ENCODE measurements around the gene C1orf21. TPM values are rescaled to one million over a fixed set of nuclear protein-coding genes. Genes with fewer than 3 reads are reported as not detected.

The C1orf21 gene
- polyA plus RNA-seq, 6 donors from 2014 or later: 0.08 to 1.9 (median 0.16) TPM; not detected in 1

GRCh38 chr1:184536246-184536985, 149.6 kb downstream of the C1orf21 start:
- Mint-ChIP-seq H3K27ac (peak overlapping the region in 1 of 6 donors; percentile 34), H3K4me1 (peaks cover 14 to 27% (median 16%) of the 10 kb centered on the region in 3 donors), H3K4me3 (peak overlapping the region in 1 of 8 donors; percentile 9), H3K27me3 (no peaks in the 10 kb centered on the region), H3K36me3 (no peaks in the 10 kb centered on the region), H3K9me3 (peaks cover 5 to 35% (median 13%) of the 10 kb centered on the region in 7 donors)
- no peak for ATAC-seq (ENCODE audit: low read depth in 2 of 2)
- no peak for DNase-seq

GRCh38 chr1:184539580-184539979, 152.8 kb downstream of the C1orf21 start:
- no peaks in the 10 kb centered on the region for H3K36me3 Mint-ChIP-seq
- H3K9me3 Mint-ChIP-seq: peaks cover 3 to 29% (median 10%) of the 10 kb centered on the region in 7 donors
- DNase-seq (no peak), ATAC-seq (ENCODE audit: low read depth in 2 of 2) (no peak)
- no peaks in the 10 kb centered on the region for H3K27me3 Mint-ChIP-seq
- no peak overlapping the region for H3K4me3 Mint-ChIP-seq
- H3K4me1 Mint-ChIP-seq: peaks cover 2 to 5% (median 4%) of the 10 kb centered on the region in 3 donors
- no peak overlapping the region for H3K27ac Mint-ChIP-seq

- Mint-ChIP-seq H3K36me3 (no peaks in the 10 kb centered on the region), H3K27ac (no peak overlapping the region), H3K4me1 (no peaks in the 10 kb centered on the region), H3K27me3 (no peaks in the 10 kb centered on the region), H3K4me3 (no peak overlapping the region), H3K9me3 (peaks cover 0 to 21% (median 5%) of the 10 kb centered on the region in 7 donors)
- no peak for DNase-seq
- no peak for ATAC-seq (ENCODE audit: low read depth in 2 of 2)
Observed at GRCh38 chr1:184541537-184542152, 154.8 kb downstream of the C1orf21 start.

- DNase-seq (no peak), ATAC-seq (ENCODE audit: low read depth in 2 of 2) (no peak)
- Mint-ChIP-seq H3K36me3 (no peaks in the 10 kb centered on the region), H3K9me3 (peaks cover 0 to 21% (median 4%) of the 10 kb centered on the region in 7 donors), H3K4me3 (no peak overlapping the region), H3K27ac (no peak overlapping the region), H3K4me1 (no peaks in the 10 kb centered on the region), H3K27me3 (no peaks in the 10 kb centered on the region)
Observed at GRCh38 chr1:184542291-184542690, 155.5 kb downstream of the C1orf21 start.

GRCh38 chr1:184545601-184546000, 158.8 kb downstream of the C1orf21 start:
- Mint-ChIP-seq H3K27ac (no peak overlapping the region), H3K4me3 (peak overlapping the region in 1 of 8 donors; percentile 9), H3K27me3 (no peaks in the 10 kb centered on the region), H3K4me1 (peaks cover 0 to 9% (median 8%) of the 10 kb centered on the region in 3 donors), H3K9me3 (no peaks in the 10 kb centered on the region), H3K36me3 (no peaks in the 10 kb centered on the region)
- DNase-seq (no peak), ATAC-seq (ENCODE audit: low read depth in 2 of 2) (no peak)

- Mint-ChIP-seq H3K4me1 (peaks cover 0 to 9% (median 8%) of the 10 kb centered on the region in 3 donors), H3K4me3 (no peak overlapping the region)
Observed at GRCh38 chr1:184552446-184552845, 165.6 kb downstream of the C1orf21 start.

GRCh38 chr1:184553845-184554244, 167.0 kb downstream of the C1orf21 start:
- Mint-ChIP-seq H3K27me3 (peaks cover 0 to 8% (median 0%) of the 10 kb centered on the region in 3 donors), H3K36me3 (no peaks in the 10 kb centered on the region), H3K4me1 (no peaks in the 10 kb centered on the region), H3K4me3 (no peak overlapping the region), H3K9me3 (peaks cover 0 to 2% (median 0%) of the 10 kb centered on the region in 7 donors), H3K27ac (no peak overlapping the region)
- ATAC-seq (ENCODE audit: low read depth in 2 of 2) (no peak), DNase-seq (no peak)

More at GRCh38 chr1:184552446-184552845, 165.6 kb downstream of the C1orf21 start:
- no peaks in the 10 kb centered on the region for H3K36me3 Mint-ChIP-seq
- H3K27me3 Mint-ChIP-seq: peaks cover 0 to 8% (median 0%) of the 10 kb centered on the region in 3 donors
- DNase-seq (no peak), ATAC-seq (ENCODE audit: low read depth in 2 of 2) (no peak)
- no peaks in the 10 kb centered on the region for H3K9me3 Mint-ChIP-seq
- H3K27ac Mint-ChIP-seq: no peak overlapping the region

- Mint-ChIP-seq H3K4me3 (no peak overlapping the region), H3K27me3 (peaks cover 0 to 8% (median 0%) of the 10 kb centered on the region in 3 donors), H3K4me1 (peaks cover 0 to 5% (median 0%) of the 10 kb centered on the region in 3 donors), H3K27ac (no peak overlapping the region), H3K9me3 (peaks cover 0 to 5% (median 2%) of the 10 kb centered on the region in 7 donors), H3K36me3 (no peaks in the 10 kb centered on the region)
- no peak for DNase-seq
- no peak for ATAC-seq (ENCODE audit: low read depth in 2 of 2)
Observed at GRCh38 chr1:184555665-184556641, 169.1 kb downstream of the C1orf21 start.

GRCh38 chr1:184556665-184557064, 169.8 kb downstream of the C1orf21 start:
- Mint-ChIP-seq H3K9me3 (peaks cover 0 to 5% (median 2%) of the 10 kb centered on the region in 7 donors), H3K36me3 (no peaks in the 10 kb centered on the region), H3K4me1 (peaks cover 0 to 5% (median 0%) of the 10 kb centered on the region in 3 donors), H3K4me3 (no peak overlapping the region), H3K27me3 (peaks cover 0 to 8% (median 0%) of the 10 kb centered on the region in 3 donors), H3K27ac (no peak overlapping the region)
- ATAC-seq (ENCODE audit: low read depth in 2 of 2) (no peak), DNase-seq (no peak)

- H3K27me3 Mint-ChIP-seq: peaks cover 0 to 8% (median 0%) of the 10 kb centered on the region in 3 donors
- ATAC-seq (ENCODE audit: low read depth in 2 of 2) (no peak), DNase-seq (no peak)
- no peak overlapping the region for H3K4me3 Mint-ChIP-seq
- H3K36me3 Mint-ChIP-seq: no peaks in the 10 kb centered on the region
- H3K9me3 Mint-ChIP-seq: peaks cover 0 to 5% (median 2%) of the 10 kb centered on the region in 7 donors
- H3K4me1 Mint-ChIP-seq: peaks cover 0 to 5% (median 0%) of the 10 kb centered on the region in 3 donors
- H3K27ac Mint-ChIP-seq: no peak overlapping the region
Observed at GRCh38 chr1:184557423-184558347, 170.9 kb downstream of the C1orf21 start.

GRCh38 chr1:184558691-184559090, 171.9 kb downstream of the C1orf21 start:
- Mint-ChIP-seq H3K4me3 (no peak overlapping the region), H3K27me3 (peaks cover 0 to 8% (median 0%) of the 10 kb centered on the region in 3 donors), H3K9me3 (peaks cover 0 to 5% (median 2%) of the 10 kb centered on the region in 7 donors), H3K4me1 (peaks cover 0 to 5% (median 0%) of the 10 kb centered on the region in 3 donors), H3K36me3 (no peaks in the 10 kb centered on the region), H3K27ac (no peak overlapping the region)
- DNase-seq (no peak), ATAC-seq (ENCODE audit: low read depth in 2 of 2) (no peak)

- Mint-ChIP-seq H3K27me3 (peaks cover 0 to 8% (median 0%) of the 10 kb centered on the region in 3 donors), H3K36me3 (no peaks in the 10 kb centered on the region), H3K9me3 (peaks cover 0 to 5% (median 2%) of the 10 kb centered on the region in 7 donors), H3K4me1 (peaks cover 0 to 5% (median 0%) of the 10 kb centered on the region in 3 donors), H3K4me3 (no peak overlapping the region), H3K27ac (peak overlapping the region in 1 of 6 donors; percentile 56)
- ATAC-seq (ENCODE audit: low read depth in 2 of 2) (no peak), DNase-seq (no peak)
Observed at GRCh38 chr1:184559117-184559713, 172.4 kb downstream of the C1orf21 start.

Measured in naive B cell (primary cell).